ENCODE data around the gene CENPC. TPM values are rescaled to one million over a fixed set of nuclear protein-coding genes. Genes with fewer than 3 reads are reported as not detected.

The CENPC gene
- polyA plus RNA-seq, 1 donor from 2014 or later, result 9.5 TPM

GRCh38 chr4:67539830-67540229 lies 5.5 kb downstream of the CENPC start:
- H3K79me2 ChIP-seq (replicated peaks; ENCODE audit: insufficient read depth, low read length), result peaks cover 42% of the 10 kb centered on the region
- no peak for TF ChIP-seq POLR2AphosphoS5 (IDR thresholded peaks at IDR 0.05)
- no peak for TF ChIP-seq MXI1 (conservative IDR thresholded peaks at IDR 0.05; ENCODE audit: poor library complexity, severe bottlenecking)
- TF ChIP-seq EP300 (conservative IDR thresholded peaks at IDR 0.05; ENCODE audit: poor library complexity, severe bottlenecking), result no peak
- peaks cover 3% of the 10 kb centered on the region for H3K36me3 ChIP-seq (ENCODE audit: insufficient read depth, low read length)
- H3K9me2 ChIP-seq (ENCODE audit: insufficient read depth, low read length), result no peaks in the 10 kb centered on the region
- no peak overlapping the region for H3K4me2 ChIP-seq (ENCODE audit: low read length)
- no peaks in the 10 kb centered on the region for H3F3A ChIP-seq (ENCODE audit: insufficient read depth, low read length, poor library complexity, severe bottlenecking)
- no peak overlapping the region for H3K9ac ChIP-seq (ENCODE audit: low read length)
- H2AFZ ChIP-seq (ENCODE audit: low read depth, low read length), result no peak overlapping the region
- no peak overlapping the region for H3K4me3 ChIP-seq (ENCODE audit: low read length)
- no peaks in the 10 kb centered on the region for H4K20me1 ChIP-seq (ENCODE audit: insufficient read depth)
- no peaks in the 10 kb centered on the region for H3K9me3 ChIP-seq (ENCODE audit: low read length)
- no peaks in the 10 kb centered on the region for H3K27me3 ChIP-seq (ENCODE audit: insufficient read depth, low read depth, low read length)
- no peak overlapping the region for H3K27ac ChIP-seq (ENCODE audit: low read length)

- no peak for TF ChIP-seq SMC3 (conservative IDR thresholded peaks at IDR 0.05; ENCODE audit: poor library complexity)
- TF ChIP-seq, protein P1, sequence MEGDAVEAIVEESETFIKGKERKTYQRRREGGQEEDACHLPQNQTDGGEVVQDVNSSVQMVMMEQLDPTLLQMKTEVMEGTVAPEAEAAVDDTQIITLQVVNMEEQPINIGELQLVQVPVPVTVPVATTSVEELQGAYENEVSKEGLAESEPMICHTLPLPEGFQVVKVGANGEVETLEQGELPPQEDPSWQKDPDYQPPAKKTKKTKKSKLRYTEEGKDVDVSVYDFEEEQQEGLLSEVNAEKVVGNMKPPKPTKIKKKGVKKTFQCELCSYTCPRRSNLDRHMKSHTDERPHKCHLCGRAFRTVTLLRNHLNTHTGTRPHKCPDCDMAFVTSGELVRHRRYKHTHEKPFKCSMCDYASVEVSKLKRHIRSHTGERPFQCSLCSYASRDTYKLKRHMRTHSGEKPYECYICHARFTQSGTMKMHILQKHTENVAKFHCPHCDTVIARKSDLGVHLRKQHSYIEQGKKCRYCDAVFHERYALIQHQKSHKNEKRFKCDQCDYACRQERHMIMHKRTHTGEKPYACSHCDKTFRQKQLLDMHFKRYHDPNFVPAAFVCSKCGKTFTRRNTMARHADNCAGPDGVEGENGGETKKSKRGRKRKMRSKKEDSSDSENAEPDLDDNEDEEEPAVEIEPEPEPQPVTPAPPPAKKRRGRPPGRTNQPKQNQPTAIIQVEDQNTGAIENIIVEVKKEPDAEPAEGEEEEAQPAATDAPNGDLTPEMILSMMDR (IDR thresholded peaks at IDR 0.05; ENCODE audit: poor library complexity, severe bottlenecking), result no peak
- TF ChIP-seq RAD21 (conservative IDR thresholded peaks at IDR 0.05), result no peak
- TF ChIP-seq EZH2 (IDR thresholded peaks at IDR 0.05; ENCODE audit: borderline replicate concordance, insufficient read depth, low read length, poor library complexity, severe bottlenecking), result no peak
- no peak for TF ChIP-seq EP300 (conservative IDR thresholded peaks at IDR 0.05; ENCODE audit: poor library complexity, severe bottlenecking)
- TF ChIP-seq POLR2AphosphoS5 (IDR thresholded peaks at IDR 0.05), result no peak
- no peak for TF ChIP-seq MXI1 (conservative IDR thresholded peaks at IDR 0.05; ENCODE audit: poor library complexity, severe bottlenecking)
- no peak for TF ChIP-seq TAF1 (IDR thresholded peaks at IDR 0.05; ENCODE audit: low read depth)
- no peak for TF ChIP-seq REST (IDR thresholded peaks at IDR 0.05; ENCODE audit: borderline replicate concordance)
- H3K79me2 ChIP-seq (replicated peaks; ENCODE audit: insufficient read depth, low read length), result peaks cover 5% of the 10 kb centered on the region
- H3K27ac ChIP-seq (ENCODE audit: low read length), result no peak overlapping the region
- H3K27me3 ChIP-seq (ENCODE audit: insufficient read depth, low read depth, low read length), result no peaks in the 10 kb centered on the region
- no peaks in the 10 kb centered on the region for H3F3A ChIP-seq (ENCODE audit: insufficient read depth, low read length, poor library complexity, severe bottlenecking)
- no peaks in the 10 kb centered on the region for H3K9me2 ChIP-seq (ENCODE audit: insufficient read depth, low read length)
- no peak overlapping the region for H3K9ac ChIP-seq (ENCODE audit: low read length)
- H4K20me1 ChIP-seq (ENCODE audit: insufficient read depth), result no peaks in the 10 kb centered on the region
- H3K4me3 ChIP-seq (ENCODE audit: low read length), result no peak overlapping the region
- H2AFZ ChIP-seq (ENCODE audit: low read depth, low read length), result no peak overlapping the region
- H3K9me3 ChIP-seq (ENCODE audit: low read length), result no peaks in the 10 kb centered on the region
- no peak overlapping the region for H3K4me2 ChIP-seq (ENCODE audit: low read length)
- peaks cover under 1% of the 10 kb centered on the region for H3K36me3 ChIP-seq (ENCODE audit: insufficient read depth, low read length)
Measured at GRCh38 chr4:67535280-67535840, 9.9 kb downstream of the CENPC start.
